HUES6 (cell line): ENCODE measurements around the gene ZNF445.
"Not testable (repeated sequence)": the region's sequence is repeated elsewhere in the genome, so short reads cannot be mapped to it uniquely, and the experiment has no call there.

Experiments
- H3K27ac ChIP-seq: 2 replicates; pipeline ENCODE4 v1.7.0; 2013; ENCODE audit warnings: low read depth, mild to moderate bottlenecking, low read length, inconsistent platforms
- H3K27me3 ChIP-seq: 2 replicates; pipeline ENCODE4 v1.6.1; 2013; ENCODE audit warnings: low read length; ENCODE audit not compliant: control insufficient read depth, insufficient read depth
- H3K36me3 ChIP-seq: 2 replicates; pipeline ENCODE4 v1.6.1; 2013; ENCODE audit warnings: low read length; ENCODE audit not compliant: control insufficient read depth, insufficient read depth
- H3K4me1 ChIP-seq: 2 replicates; pipeline ENCODE4 v1.6.1; 2013; ENCODE audit warnings: low read length; ENCODE audit not compliant: control insufficient read depth, insufficient read depth
- H3K4me3 ChIP-seq: 2 replicates; pipeline ENCODE4 v1.5.1; 2013; ENCODE audit warnings: low read depth, low read length
- H3K9ac ChIP-seq: one replicate; pipeline ENCODE4 v1.6.1; 2013; ENCODE audit warnings: mild to moderate bottlenecking, low read length
- H3K9me3 ChIP-seq: 2 replicates; pipeline ENCODE4 v1.6.1; 2013; ENCODE audit warnings: low read depth, low read length; ENCODE audit not compliant: control insufficient read depth, insufficient read depth

ZNF445 gene

DNA sequence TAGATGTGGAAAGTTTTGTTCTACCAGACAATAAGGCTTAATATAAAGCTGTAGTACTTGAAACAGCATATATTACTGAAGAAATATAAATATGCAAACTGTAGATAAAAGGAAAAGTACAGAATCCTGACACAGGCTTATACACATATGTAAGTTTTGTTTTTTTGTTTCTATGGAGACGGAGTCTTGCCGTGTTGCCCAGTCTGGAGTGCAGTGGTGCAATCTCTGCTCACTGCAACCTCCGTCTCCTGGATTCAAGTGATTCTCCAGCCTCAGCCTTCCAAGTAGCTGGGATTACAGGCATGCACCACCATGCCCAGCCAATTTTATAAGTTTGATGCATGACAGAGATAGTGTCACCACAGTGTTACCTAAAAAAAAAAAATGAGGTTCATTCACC, 29.1 kb upstream of the ZNF445 start:
- H3K27ac ChIP-seq, result no peak overlapping the region
- H3K4me1 ChIP-seq, result peaks cover 16% of the 10 kb centered on the region
- peaks cover 22% of the 10 kb centered on the region for H3K9me3 ChIP-seq
- H3K4me3 ChIP-seq, result no peak overlapping the region
- peaks cover 11% of the 10 kb centered on the region for H3K36me3 ChIP-seq
- H3K9ac ChIP-seq, result no peak overlapping the region
- H3K27me3 ChIP-seq, result no peaks in the 10 kb centered on the region

DNA sequence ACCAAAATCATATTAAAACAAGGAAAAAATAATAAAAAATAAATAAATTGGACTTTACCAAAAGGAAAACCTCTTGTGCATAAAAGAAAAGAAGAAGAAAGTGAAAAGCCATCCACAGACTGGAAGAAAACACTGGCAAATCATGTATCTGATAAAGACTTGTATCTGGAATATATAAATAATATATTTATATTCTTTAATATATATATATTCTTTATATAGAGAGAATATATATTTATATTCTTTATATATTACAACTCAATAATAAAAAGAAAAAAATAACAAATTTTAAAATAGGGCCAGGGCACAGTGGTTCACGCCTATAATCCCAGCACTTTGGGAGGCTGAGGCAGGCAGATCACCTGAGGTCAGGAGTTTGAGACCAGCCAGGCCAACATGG, 27.1 kb upstream of the ZNF445 start:
- no peak overlapping the region for H3K9ac ChIP-seq
- H3K4me1 ChIP-seq, result peaks cover 10% of the 10 kb centered on the region
- no peak overlapping the region for H3K4me3 ChIP-seq
- H3K27ac ChIP-seq, result no peak overlapping the region
- H3K27me3 ChIP-seq, result no peaks in the 10 kb centered on the region
- peaks cover 41% of the 10 kb centered on the region for H3K9me3 ChIP-seq
- peaks cover 29% of the 10 kb centered on the region for H3K36me3 ChIP-seq

DNA sequence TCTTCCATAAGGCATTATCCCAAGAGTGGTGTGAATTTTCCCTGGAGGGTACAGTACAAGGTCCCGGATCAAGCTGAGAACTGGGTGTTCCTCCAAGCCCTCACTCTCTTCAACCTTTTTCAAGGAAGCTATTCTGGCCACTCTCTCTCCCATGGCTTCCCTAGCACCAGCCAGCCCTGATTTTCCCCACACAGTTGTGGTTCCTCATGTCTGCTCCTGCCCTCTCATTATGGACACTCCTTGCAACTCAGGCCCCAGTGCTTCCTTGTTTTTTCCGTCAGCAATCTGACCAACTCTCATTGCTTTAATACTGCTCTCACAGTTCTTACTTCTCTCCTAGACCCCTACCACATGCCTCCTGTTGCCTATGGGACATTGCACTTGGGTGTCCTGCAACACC, 25.7 kb upstream of the ZNF445 start:
- not testable (repeated sequence) for H3K4me3 ChIP-seq, H3K27ac ChIP-seq, H3K4me1 ChIP-seq, H3K9ac ChIP-seq, H3K27me3 ChIP-seq
- peaks cover 55% of the 10 kb centered on the region for H3K9me3 ChIP-seq
- peaks cover 42% of the 10 kb centered on the region for H3K36me3 ChIP-seq

DNA sequence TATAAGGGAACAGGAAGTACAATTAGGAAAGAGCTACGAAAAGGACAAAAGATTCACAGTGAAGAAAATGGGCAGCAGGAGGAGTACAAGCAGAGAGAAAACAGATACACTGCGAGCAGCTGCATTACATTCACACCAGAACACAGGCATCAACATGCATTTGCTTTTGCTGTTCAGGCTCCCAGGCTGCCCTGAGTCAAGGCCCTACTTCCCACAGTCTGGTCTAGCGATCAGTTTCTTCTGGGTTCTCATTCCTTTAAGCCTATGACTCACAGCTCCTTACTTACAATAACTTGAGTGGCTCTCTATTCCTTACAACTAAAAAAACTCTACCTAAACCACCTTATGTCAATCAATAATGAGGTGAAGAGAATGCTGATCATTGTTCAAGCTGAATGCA, 24.5 kb upstream of the ZNF445 start:
- H3K9ac ChIP-seq, result no peak overlapping the region
- H3K36me3 ChIP-seq, result peaks cover 48% of the 10 kb centered on the region
- H3K9me3 ChIP-seq, result peaks cover 61% of the 10 kb centered on the region
- H3K27me3 ChIP-seq, result no peaks in the 10 kb centered on the region
- H3K27ac ChIP-seq, result no peak overlapping the region
- H3K4me3 ChIP-seq, result no peak overlapping the region
- H3K4me1 ChIP-seq, result no peaks in the 10 kb centered on the region

DNA sequence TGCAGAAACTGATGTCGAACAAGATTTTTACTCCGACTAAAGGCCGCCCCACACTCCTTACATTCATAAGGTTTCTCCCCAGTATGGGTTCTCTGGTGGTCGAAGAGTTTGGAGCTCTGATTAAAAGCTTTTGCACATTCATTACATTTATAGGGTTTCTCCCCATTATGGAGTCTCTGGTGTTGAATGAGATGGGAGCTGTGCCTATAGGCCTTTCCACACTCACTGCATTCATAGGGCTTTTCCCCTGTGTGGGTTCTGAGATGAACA, 22.4 kb upstream of the ZNF445 start:
- not testable (repeated sequence) for H3K9ac ChIP-seq, H3K4me1 ChIP-seq, H3K27me3 ChIP-seq, H3K27ac ChIP-seq, H3K4me3 ChIP-seq
- H3K36me3 ChIP-seq, result peaks cover 52% of the 10 kb centered on the region
- peaks cover 65% of the 10 kb centered on the region for H3K9me3 ChIP-seq

DNA sequence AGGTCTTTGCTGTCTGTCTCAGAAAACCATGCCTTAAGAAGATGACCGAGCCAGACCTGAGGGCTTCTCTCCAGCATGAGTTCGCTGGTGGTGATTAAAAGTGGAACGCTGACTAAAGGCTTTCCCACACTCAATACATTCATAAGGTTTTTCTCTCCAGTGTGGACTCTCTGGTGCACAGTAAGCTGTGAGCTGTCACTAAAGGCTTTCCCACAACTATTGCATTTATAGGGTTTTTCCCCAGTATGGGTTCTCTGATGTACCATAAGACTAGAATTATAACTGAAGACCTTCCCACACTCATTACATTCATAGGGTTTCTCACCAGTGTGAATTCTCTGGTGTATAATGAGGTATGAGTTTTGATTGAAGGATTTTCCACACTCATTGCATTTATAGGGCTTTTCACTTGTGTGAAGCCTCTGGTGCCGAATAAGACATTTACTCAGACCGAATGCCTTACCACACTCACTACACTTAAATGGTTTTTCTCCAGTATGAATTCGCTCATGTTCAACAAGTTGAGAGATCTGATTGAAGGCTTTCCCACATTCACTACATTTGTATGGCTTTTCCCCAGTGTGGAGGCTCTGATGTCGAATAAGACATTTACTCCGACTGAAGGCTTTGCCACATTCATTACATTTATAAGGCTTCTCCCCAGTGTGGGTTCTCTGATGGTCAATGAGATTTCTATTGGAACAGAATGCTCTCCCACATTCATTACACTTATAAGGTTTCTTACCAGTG, 21.9 kb upstream of the ZNF445 start:
- no peaks in the 10 kb centered on the region for H3K27me3 ChIP-seq
- H3K4me3 ChIP-seq, result no peak overlapping the region
- peaks cover 52% of the 10 kb centered on the region for H3K36me3 ChIP-seq
- peaks cover 65% of the 10 kb centered on the region for H3K9me3 ChIP-seq
- no peak overlapping the region for H3K9ac ChIP-seq
- no peaks in the 10 kb centered on the region for H3K4me1 ChIP-seq
- no peak overlapping the region for H3K27ac ChIP-seq

DNA sequence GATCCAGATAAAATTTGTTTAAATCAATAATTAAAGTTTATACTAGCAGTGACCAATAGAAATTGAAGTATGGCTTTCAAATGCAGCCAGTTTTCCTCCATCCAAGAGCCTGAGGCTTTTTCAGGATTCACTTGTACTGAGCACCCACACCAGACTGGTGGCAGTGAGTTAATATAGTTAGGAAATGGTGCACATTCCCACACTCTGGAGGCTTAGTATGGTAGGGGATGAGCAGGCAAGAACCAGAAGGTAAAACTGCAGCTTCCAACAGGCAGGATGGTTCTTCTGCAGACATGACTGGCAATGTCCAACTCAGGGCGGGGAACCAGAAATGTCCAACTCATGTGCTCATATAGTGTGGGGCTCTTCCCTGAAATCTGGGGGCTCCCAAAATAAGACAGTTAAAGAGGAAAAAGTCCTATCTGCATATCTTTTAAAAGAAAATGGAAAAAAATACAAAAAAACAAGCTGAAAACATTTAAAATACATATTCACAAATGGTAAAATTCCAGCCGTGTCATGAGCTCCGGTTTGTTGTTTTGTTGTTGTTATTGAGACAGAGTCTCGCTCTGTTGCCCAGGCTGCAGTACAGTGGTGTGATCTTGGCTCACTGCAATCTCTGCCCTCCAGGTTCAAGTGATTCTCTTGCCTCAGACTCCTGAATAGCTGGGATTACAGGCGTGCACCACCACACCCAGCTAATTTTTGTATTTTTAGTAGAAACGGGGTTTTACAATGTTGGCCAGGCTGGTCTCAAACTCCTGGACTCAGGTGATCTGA, 18.4 kb upstream of the ZNF445 start:
- Histone ChIP-seq H3K27ac (no peak overlapping the region), H3K27me3 (no peaks in the 10 kb centered on the region), H3K36me3 (peaks cover 43% of the 10 kb centered on the region), H3K9ac (no peak overlapping the region), H3K9me3 (peaks cover 49% of the 10 kb centered on the region), H3K4me1 (no peaks in the 10 kb centered on the region), H3K4me3 (no peak overlapping the region)

DNA sequence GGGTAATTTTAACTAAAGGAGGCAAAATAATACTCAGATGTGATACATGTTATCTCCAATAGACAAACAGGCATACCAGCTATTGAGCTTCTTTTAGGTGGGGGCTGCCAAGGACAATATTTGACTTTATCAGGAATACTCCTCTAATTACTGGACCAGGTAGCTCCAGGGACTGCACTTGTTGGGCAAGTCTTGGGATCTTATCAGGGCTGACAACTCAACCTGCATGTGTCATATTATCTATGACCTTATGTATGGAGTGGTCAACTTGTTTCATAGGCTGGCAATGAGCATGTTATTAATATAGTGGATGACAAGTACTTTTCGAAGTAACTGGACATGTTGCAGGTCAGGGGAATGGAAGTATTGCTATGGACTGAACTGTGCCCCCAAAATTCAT, 15.0 kb upstream of the ZNF445 start:
- no peak overlapping the region for H3K9ac ChIP-seq
- H3K4me3 ChIP-seq, result no peak overlapping the region
- no peaks in the 10 kb centered on the region for H3K27me3 ChIP-seq
- no peaks in the 10 kb centered on the region for H3K4me1 ChIP-seq
- peaks cover 36% of the 10 kb centered on the region; the same call in 1 of the 2 replicates for H3K9me3 ChIP-seq
- H3K36me3 ChIP-seq, result peaks cover 13% of the 10 kb centered on the region; the same call in 1 of the 2 replicates
- H3K27ac ChIP-seq, result no peak overlapping the region

DNA sequence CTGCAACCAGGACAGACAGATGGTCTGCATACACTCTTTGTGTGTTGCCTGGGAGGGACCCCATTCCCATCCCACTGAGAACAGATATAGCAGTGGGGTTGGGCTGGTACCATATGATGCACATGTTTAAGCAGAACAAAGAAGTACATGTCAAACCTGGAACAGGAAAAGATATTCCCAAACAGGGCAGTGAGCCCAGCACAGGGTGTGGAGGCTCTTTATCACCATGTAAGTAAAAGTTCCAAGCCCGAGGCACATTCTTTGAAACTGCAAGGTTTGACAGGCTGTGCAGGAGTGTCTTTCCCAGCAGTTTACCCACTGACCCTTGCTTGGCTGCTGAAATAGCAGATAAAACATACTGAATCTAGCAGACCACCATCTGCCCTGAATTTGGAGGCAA, 5.3 kb upstream of the ZNF445 start:
- H3K4me1 ChIP-seq, result peaks cover 3% of the 10 kb centered on the region
- no peaks in the 10 kb centered on the region for H3K36me3 ChIP-seq

DNA sequence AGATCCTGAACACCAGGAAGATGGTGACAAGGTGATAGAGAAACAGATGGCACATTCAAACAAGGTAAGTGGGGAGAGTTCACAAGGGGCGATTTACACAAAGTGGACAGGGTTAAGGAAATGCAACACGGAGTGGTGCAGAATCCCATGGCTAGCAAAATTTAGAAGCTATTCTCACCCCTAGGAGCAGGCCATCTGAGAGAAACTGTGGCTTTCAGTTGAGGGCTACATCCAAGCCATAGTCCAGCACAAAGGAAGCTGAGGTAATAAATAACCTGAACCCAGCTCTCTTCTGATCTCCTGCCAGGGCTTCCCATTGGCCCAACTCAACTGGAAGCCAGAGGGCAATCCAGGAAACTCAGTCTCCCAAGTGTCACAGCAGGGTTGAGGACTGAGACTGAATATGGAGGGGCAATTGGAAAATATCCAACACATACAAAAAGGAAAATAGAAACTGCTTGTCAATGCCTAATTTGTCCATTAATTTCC, 1.2 kb upstream of the ZNF445 start:
- no peak overlapping the region for H3K27ac ChIP-seq
- H3K4me3 ChIP-seq, result no peak overlapping the region
- no peak overlapping the region for H3K9ac ChIP-seq
- H3K36me3 ChIP-seq, result no peaks in the 10 kb centered on the region
- peaks cover 11% of the 10 kb centered on the region for H3K4me1 ChIP-seq
- H3K9me3 ChIP-seq, result no peaks in the 10 kb centered on the region
- no peaks in the 10 kb centered on the region for H3K27me3 ChIP-seq

More for the DNA sequence above, 5.3 kb upstream of the ZNF445 start:
- 0 out of 2 replicates have a peak, but pooled peaks cover 6% of the 10 kb centered on the region for H3K9me3 ChIP-seq
- no peak overlapping the region for H3K9ac ChIP-seq
- H3K27ac ChIP-seq, result no peak overlapping the region
- no peaks in the 10 kb centered on the region for H3K27me3 ChIP-seq
- no peak overlapping the region for H3K4me3 ChIP-seq

DNA sequence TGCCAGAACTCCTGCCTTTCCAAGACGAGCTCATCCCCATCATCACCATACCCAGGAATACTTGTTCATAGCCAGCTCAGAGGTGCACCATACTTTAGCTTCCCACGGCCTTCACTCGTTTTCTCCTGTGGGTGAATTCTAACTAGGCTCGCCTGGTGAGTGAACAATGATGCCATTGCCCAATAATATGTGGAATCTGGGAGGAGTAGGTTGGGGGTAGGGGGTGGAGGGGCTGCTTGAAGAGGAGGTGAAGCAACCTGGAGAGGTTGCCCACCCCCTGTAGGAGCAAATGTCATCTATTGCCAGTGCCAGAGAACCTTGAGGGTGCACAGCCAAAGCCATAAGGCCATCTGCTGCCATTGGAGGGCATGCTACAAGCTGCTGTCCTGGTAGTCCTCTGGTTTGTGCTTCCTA, 592 bp upstream of the ZNF445 start:
- H3K9ac ChIP-seq, result peak overlapping the region; percentile 27
- H3K9me3 ChIP-seq, result no peaks in the 10 kb centered on the region
- no peak overlapping the region for H3K27ac ChIP-seq
- peaks cover 11% of the 10 kb centered on the region for H3K4me1 ChIP-seq
- no peaks in the 10 kb centered on the region for H3K27me3 ChIP-seq
- peak overlapping the region; percentile 81 for H3K4me3 ChIP-seq
- H3K36me3 ChIP-seq, result no peaks in the 10 kb centered on the region
